Measurements from ENCODE around the gene C17orf67.

DNA sequence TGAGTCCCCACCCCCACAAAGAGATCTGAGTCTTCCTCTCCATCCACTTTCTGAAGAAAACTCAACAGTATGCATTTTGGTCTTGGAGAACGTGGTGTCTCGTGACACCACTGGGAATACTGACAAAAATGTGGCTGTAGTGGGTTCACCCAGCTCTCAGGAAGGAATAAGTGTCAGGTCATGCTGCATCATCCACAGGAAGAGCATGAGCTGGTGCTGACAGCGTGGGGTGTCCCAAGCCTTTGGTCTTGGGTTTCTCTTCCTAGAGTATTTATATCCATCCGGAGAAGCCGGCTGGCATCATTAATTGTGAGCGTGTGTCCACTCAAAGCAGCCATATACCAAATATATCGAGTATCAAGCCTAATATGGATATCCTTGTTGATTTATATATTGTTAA lies 55.9 kb downstream of the C17orf67 start:
- TF ChIP-seq CTCF (IDR thresholded peaks at IDR 0.05; ENCODE audit: poor library complexity) (no peak), EZH2 (IDR thresholded peaks at IDR 0.05; ENCODE audit: borderline replicate concordance) (no peak), EZH2phosphoT487 (IDR thresholded peaks at IDR 0.05; ENCODE audit: low read depth, severe bottlenecking, unreplicated experiment) (no peak)
